ENCODE data around the gene BAZ1B. TPM values are rescaled to one million over a fixed set of nuclear protein-coding genes. Genes with fewer than 3 reads are reported as not detected.

Gene BAZ1B, protein sequence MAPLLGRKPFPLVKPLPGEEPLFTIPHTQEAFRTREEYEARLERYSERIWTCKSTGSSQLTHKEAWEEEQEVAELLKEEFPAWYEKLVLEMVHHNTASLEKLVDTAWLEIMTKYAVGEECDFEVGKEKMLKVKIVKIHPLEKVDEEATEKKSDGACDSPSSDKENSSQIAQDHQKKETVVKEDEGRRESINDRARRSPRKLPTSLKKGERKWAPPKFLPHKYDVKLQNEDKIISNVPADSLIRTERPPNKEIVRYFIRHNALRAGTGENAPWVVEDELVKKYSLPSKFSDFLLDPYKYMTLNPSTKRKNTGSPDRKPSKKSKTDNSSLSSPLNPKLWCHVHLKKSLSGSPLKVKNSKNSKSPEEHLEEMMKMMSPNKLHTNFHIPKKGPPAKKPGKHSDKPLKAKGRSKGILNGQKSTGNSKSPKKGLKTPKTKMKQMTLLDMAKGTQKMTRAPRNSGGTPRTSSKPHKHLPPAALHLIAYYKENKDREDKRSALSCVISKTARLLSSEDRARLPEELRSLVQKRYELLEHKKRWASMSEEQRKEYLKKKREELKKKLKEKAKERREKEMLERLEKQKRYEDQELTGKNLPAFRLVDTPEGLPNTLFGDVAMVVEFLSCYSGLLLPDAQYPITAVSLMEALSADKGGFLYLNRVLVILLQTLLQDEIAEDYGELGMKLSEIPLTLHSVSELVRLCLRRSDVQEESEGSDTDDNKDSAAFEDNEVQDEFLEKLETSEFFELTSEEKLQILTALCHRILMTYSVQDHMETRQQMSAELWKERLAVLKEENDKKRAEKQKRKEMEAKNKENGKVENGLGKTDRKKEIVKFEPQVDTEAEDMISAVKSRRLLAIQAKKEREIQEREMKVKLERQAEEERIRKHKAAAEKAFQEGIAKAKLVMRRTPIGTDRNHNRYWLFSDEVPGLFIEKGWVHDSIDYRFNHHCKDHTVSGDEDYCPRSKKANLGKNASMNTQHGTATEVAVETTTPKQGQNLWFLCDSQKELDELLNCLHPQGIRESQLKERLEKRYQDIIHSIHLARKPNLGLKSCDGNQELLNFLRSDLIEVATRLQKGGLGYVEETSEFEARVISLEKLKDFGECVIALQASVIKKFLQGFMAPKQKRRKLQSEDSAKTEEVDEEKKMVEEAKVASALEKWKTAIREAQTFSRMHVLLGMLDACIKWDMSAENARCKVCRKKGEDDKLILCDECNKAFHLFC (N-terminal part only)
- total RNA-seq (2022) (44.6 and 45.1 TPM in 2 replicates), Bru-seq, nascent RNA (percentile 86 among the genes with signal in this experiment), BruChase-seq, experiment 1, labeled RNA remaining after a 6-hour chase (percentile 86 among the genes with signal in this experiment), BruChase-seq, experiment 2, labeled RNA remaining after a 2-hour chase (percentile 85 among the genes with signal in this experiment)
- long read RNA-seq, partial matches to known transcripts, result 2 of 19 reads
- long read RNA-seq, other reads (novel, unspliced or antisense), result 17 of 19 reads

DNA sequence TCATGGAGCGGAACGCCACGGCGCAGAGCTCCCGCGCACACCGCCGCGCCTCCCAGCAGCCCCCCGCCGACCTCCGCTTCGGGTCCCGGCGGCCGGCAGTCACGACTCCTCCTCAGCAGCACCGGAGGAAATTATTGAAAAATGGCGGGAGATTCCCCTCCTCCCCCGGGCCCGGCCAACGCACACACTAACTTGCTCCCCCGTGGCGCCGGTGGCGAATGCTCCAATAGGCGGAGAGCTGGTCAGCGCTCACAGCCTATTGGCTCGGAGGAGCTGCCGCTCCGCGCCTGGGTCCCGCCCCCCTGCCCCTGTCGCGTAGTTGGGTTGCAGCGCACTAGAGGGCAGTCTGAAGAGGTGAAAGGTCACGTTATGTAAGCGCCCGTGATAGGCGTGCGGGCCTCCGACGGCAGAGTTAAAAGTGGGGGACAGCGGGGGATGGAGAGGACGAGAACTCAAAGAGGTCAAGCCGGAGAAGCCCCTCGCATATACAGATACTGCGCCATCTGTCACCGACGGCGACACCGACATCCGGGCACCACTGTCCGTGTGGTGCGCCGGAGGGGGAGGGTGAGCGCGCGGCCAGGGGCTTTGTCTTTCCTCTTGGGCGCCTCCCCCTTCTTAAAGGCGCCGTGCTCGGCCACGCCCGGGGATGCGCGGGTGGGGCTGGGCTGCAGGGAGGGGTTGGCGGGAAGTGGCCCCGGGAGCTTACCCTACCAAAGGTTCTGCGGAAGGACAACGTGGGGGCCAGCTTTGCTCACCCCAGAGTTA, at the start of gene BAZ1B:
BAZ1B (minus strand) TSS at position 189 of the 768 bp plus-strand sequence. CDS start 360 bp downstream, outside the sequence.
- H3K9me3 Mint-ChIP-seq (ENCODE audit: low read depth, unreplicated experiment), result no peaks in the 10 kb centered on the region
- H3K27ac Mint-ChIP-seq (ENCODE audit: unreplicated experiment), result peak within 1 kb of the TSS; percentile 97
- no peaks in the 10 kb centered on the region for H3K27me3 Mint-ChIP-seq (ENCODE audit: unreplicated experiment)
- H3K4me1 Mint-ChIP-seq (ENCODE audit: low read depth, unreplicated experiment), result peaks cover 8% of the 10 kb centered on the region
- TF ChIP-seq, protein P1, sequence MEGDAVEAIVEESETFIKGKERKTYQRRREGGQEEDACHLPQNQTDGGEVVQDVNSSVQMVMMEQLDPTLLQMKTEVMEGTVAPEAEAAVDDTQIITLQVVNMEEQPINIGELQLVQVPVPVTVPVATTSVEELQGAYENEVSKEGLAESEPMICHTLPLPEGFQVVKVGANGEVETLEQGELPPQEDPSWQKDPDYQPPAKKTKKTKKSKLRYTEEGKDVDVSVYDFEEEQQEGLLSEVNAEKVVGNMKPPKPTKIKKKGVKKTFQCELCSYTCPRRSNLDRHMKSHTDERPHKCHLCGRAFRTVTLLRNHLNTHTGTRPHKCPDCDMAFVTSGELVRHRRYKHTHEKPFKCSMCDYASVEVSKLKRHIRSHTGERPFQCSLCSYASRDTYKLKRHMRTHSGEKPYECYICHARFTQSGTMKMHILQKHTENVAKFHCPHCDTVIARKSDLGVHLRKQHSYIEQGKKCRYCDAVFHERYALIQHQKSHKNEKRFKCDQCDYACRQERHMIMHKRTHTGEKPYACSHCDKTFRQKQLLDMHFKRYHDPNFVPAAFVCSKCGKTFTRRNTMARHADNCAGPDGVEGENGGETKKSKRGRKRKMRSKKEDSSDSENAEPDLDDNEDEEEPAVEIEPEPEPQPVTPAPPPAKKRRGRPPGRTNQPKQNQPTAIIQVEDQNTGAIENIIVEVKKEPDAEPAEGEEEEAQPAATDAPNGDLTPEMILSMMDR (IDR thresholded peaks at IDR 0.05; ENCODE audit: unreplicated experiment), result no peak
- peak; percentile 92 for DNase-seq
- CTCF ChIA-PET, result interaction anchor here (0.6 kb wide), 1 partner anchor 212 kb away, joined by 4 read pairs; no protein-coding TSS in a partner anchor
- H3K36me3 Mint-ChIP-seq (ENCODE audit: insufficient read depth, unreplicated experiment), result peaks cover 32% of the 10 kb centered on the region
- intact Hi-C loops (cut with micrococcal nuclease; ENCODE audit: unreplicated experiment), result no loop called here
- TSS peak; percentile 81 for BruUV-seq (replicated peaks)
- peak within 1 kb of the TSS; percentile 96 for H3K4me3 Mint-ChIP-seq (ENCODE audit: low read depth, unreplicated experiment)

- no peak overlapping the region for H3K27ac Mint-ChIP-seq (ENCODE audit: unreplicated experiment)
- H3K36me3 Mint-ChIP-seq (ENCODE audit: insufficient read depth, unreplicated experiment), result peaks cover 45% of the 10 kb centered on the region
- H3K4me3 Mint-ChIP-seq (ENCODE audit: low read depth, unreplicated experiment), result no peak overlapping the region
- no TSS peak for BruUV-seq (replicated peaks)
- H3K4me1 Mint-ChIP-seq (ENCODE audit: low read depth, unreplicated experiment), result no peaks in the 10 kb centered on the region
- TF ChIP-seq, protein P1 (IDR thresholded peaks at IDR 0.05; ENCODE audit: unreplicated experiment), result no peak
- no peaks in the 10 kb centered on the region for H3K9me3 Mint-ChIP-seq (ENCODE audit: low read depth, unreplicated experiment)
- no peaks in the 10 kb centered on the region for H3K27me3 Mint-ChIP-seq (ENCODE audit: unreplicated experiment)
- CTCF ChIA-PET, result no interaction called here
- no peak for DNase-seq
- intact Hi-C loops (cut with micrococcal nuclease; ENCODE audit: unreplicated experiment), result no loop called here
Observed at GRCh38 chr7:73570977-73571376, 48.9 kb upstream of the BAZ1B start.

DNA sequence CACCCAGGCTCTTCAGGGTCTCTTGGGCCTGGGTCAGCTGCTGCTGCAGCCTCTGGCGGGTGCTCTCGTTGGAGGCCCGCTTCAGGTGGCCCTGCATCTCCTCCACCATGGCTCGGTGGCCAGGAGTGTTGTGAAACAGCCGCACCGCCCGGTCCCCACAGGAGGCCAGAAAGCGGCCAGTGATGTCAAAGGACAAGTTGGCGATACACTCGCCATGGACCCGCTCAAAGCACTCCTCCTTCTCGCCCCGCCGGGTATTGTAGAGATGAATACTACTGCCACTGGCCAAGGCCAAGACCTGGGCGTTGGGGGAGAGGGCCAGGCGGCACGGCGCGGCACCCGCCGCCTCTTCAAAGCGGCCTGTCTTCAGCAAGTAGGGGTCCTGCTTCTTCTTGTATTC, 48.4 kb upstream of the BAZ1B start:
- no peaks in the 10 kb centered on the region for H3K9me3 Mint-ChIP-seq (ENCODE audit: low read depth, unreplicated experiment)
- CTCF ChIA-PET, result no interaction called here
- intact Hi-C loops (cut with micrococcal nuclease; ENCODE audit: unreplicated experiment), result no loop called here

More for the DNA sequence above, 48.4 kb upstream of the BAZ1B start:
- H3K4me1 Mint-ChIP-seq (ENCODE audit: low read depth, unreplicated experiment), result no peaks in the 10 kb centered on the region
- no peaks in the 10 kb centered on the region for H3K27me3 Mint-ChIP-seq (ENCODE audit: unreplicated experiment)
- H3K27ac Mint-ChIP-seq (ENCODE audit: unreplicated experiment), result no peak overlapping the region
- no peak for DNase-seq
- TF ChIP-seq, protein P1 (IDR thresholded peaks at IDR 0.05; ENCODE audit: unreplicated experiment), result no peak
- no TSS peak for BruUV-seq (replicated peaks)
- H3K4me3 Mint-ChIP-seq (ENCODE audit: low read depth, unreplicated experiment), result no peak overlapping the region
- H3K36me3 Mint-ChIP-seq (ENCODE audit: insufficient read depth, unreplicated experiment), result peaks cover 44% of the 10 kb centered on the region

All from Calu3 (cell line).